Ramos (cell line): ENCODE measurements around the gene ABCG5.

ENCODE experiments used
- in situ Hi-C: fragments of 300-500 bp; cut with MboI; formaldehyde crosslinking; loops from one replicate; pipeline ENCODE4 v1.14.3; 2022; ENCODE audit warnings: low sequenced_read_pairs; ENCODE audit not compliant: unreplicated experiment

ABCG5 gene

DNA sequence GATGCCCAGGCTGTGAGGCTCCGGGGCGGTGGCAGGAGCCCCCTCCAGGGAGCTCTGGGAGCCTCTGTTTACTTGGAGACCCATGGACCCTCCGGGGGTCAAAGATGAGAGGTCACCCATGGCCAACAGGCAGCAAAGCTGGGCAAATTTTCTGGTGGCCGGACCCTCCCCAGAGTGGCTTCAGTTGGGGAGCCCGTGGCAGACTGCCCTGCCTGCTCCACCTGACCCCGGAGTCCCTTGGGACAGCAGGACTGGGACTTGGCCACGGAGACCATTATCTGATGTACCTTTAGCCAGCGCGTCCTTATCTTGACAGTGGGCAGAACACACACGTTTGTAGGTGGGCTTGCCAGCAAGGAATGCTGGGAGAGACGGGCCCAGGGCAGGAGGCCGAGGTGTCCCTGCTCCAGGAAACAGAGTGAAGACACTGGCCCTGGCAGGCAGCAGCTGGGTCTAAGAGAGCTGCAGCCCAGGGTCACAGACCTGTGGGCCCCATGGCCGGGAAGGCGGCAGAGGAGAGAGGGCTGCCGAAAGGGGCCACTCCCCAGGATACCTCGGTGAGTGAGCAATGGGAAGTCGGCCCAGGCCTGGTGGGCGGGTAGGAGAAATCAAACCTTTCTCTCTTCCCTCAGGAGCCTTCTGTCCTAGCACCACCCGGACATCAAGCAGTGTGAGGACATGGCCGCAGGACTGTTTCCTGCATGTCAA, at the start of gene ABCG5, which contains the start of gene ABCG8:
TSS of gene ABCG5 (minus strand) at position 280 of the 708 bp plus-strand sequence. CDS start at position 120, 160 bp downstream.
TSS of gene ABCG8 (plus strand) at position 412 of the 708 bp plus-strand sequence. CDS start at position 495, 83 bp downstream.
- in situ Hi-C loops = no loop called here

DNA sequence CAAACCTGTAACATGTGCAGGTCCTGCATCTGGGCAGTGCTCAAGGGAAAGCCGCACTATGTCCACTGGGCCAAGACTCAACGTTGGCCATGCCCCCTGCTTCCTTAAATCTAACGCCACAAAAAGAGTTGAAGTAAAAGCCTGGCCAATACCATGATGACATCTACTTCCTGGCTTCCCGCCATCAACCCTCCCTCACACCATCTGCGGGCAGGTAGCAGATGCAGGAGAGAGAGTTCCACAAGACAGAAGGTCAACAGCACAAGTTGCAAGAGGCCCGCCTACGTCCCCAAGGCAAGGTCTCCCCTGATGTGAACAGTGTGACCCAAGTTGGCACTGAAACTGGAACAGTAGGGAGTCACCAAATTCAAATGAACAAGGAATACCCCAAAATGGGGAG, 48.5 kb upstream of the ABCG5 start:
- in situ Hi-C loops = loop anchor here (25.0 kb wide), 1 partner anchor 1075 kb away; no protein-coding TSS in a partner anchor

GRCh38 chr2:43885132-43885632, 46.5 kb upstream of the ABCG5 start:
- in situ Hi-C loops = loop anchor here (25.0 kb wide), 1 partner anchor 1077 kb away; no protein-coding TSS in a partner anchor

DNA sequence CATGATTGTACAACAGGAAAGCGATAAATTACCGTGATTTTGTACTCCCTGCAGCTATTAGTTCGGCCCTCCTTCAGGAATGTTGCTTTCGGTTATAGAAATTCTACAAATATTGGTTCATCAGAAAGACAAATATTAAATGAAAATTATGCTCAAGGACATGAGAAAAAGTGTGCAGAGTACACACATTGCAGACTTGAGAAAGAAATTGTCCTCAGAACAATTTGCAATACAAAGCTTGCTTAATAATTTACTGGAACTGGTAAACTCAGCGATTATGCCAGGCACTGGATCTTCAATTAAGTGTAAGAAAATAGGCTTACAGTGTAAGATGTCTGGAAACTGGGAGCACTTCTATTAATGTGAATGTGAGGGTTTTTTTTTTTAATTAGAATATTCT, 46.0 kb upstream of the ABCG5 start:
- in situ Hi-C loops = loop anchor here (25.0 kb wide), 1 partner anchor 1078 kb away; no protein-coding TSS in a partner anchor

DNA sequence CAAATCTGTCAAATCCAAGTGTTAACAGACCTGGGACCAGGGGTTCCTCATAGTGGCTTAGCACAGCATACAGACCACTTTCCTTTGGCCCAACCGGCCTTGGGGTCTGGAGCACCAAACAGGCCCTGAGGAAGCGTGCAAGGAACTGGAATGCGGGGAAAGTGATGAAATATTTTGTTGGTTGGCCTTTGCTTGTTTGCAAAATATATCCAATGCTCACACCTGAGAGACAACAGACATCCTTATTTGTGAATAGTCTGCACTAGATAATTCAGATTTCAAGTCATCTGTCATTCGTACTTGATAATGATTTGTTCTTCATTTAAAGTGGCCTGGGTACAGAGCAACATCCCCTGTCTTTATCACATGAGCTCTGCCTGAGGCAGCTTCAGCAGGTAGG, 43.7 kb upstream of the ABCG5 start:
- in situ Hi-C loops = loop anchor here (25.0 kb wide), 1 partner anchor 1080 kb away; no protein-coding TSS in a partner anchor

- in situ Hi-C loops = loop anchor here (25.0 kb wide), 1 partner anchor 1081 kb away; no protein-coding TSS in a partner anchor
Measured at GRCh38 chr2:43880952-43881351, 42.3 kb upstream of the ABCG5 start.

DNA sequence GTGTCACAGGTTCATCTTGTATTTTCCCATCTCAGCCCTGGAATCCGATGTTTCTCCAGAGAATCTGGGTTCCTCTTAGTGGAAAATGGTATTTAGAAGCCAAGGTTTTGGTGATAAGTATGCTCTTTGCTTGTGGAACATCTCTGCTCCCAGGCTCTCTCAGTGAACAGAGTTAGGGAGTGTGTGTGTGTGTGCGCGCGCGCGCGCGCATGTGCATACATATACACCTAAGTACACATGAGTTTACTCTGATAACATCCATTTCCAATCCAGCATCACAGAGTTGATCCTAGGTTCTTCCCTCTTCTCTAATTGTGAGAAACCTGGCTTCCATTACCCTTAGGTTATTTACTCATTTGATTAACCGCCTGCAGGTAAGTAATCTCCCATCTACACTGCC, 41.8 kb upstream of the ABCG5 start:
- in situ Hi-C loops = loop anchor here (25.0 kb wide), 1 partner anchor 1082 kb away; no protein-coding TSS in a partner anchor

DNA sequence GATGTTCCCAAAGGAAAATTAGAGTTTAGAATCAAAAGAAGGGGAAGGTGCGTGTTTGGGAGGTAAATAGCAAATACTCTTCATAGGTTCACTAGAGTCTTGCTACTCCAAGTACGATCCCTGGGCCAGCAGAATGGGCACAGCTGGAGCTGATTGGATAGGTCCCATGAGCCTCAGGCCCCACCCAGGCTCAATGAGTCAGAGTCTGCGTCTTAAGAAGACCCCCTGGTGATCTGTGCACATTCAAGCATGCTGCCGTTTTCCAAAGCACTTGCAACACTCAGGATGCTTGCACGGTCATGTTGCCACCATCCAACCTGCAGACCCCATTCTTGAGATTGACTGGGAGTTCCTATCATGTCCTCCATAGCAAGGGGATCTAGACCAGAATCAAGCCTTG, 40.6 kb upstream of the ABCG5 start:
- in situ Hi-C loops = loop anchor here (25.0 kb wide), 1 partner anchor 1083 kb away; no protein-coding TSS in a partner anchor

DNA sequence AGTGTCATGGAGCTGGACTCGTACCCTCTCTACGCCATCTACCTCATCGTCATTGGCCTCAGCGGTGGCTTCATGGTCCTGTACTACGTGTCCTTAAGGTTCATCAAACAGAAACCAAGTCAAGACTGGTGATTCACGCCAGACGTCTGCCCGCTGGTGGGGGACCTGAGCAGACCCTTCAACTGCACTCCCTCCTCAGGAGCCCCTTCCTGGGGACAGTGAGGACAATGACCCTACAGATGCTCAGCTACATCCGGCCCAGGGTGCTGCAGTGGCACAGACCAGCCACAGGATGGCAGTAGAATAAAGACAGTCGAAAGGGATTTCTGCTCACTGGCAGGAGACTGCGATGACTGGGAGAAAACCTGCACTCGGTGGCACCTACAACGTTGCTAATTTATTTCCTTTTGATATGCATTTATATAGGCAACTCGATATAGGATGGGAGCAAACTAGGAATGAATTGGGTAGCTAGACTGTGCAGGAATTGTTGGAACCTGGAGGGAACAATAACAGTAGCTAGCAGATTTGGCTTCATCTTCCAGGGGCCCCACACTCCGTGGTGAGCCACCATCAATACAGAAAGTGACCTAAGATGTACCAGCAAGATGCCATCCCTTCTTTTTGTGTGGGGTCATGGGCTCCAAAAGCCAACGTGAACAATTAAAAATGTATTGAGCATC, 39.3 kb upstream of the ABCG5 start:
- in situ Hi-C loops = loop anchor here (25.0 kb wide), 1 partner anchor 1084 kb away; no protein-coding TSS in a partner anchor

GRCh38 chr2:43874776-43875451, 36.3 kb upstream of the ABCG5 start:
- in situ Hi-C loops = loop anchor here (25.0 kb wide), 1 partner anchor 1087 kb away; no protein-coding TSS in a partner anchor

- in situ Hi-C loops = no loop called here
Measured at GRCh38 chr2:43872151-43872550, 33.5 kb upstream of the ABCG5 start.

GRCh38 chr2:43855292-43855691, 16.7 kb upstream of the ABCG5 start:
- in situ Hi-C loops = no loop called here

- in situ Hi-C loops = no loop called here
Measured at GRCh38 chr2:43854671-43855070, 16.0 kb upstream of the ABCG5 start.

GRCh38 chr2:43853141-43854081, 14.8 kb upstream of the ABCG5 start:
- in situ Hi-C loops = no loop called here

DNA sequence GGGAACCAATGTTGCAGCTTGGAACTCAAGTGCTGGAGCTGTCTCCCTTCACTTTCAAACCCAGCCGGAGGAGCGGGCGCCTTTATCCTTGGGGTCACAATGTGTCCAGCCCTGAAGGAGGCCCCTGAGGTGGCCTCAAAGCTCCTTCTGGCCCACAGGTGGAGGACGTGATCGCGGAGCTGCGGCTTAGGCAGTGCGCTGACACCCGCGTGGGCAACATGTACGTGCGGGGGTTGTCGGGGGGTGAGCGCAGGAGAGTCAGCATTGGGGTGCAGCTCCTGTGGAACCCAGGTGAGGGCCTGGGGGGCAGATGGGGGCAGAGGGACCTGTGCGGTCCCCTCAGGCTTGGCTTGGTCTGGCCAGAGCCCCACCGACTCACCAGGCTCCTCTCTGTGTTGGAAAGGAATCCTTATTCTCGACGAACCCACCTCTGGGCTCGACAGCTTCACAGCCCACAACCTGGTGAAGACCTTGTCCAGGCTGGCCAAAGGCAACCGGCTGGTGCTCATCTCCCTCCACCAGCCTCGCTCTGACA, 13.6 kb upstream of the ABCG5 start:
- in situ Hi-C loops = no loop called here

GRCh38 chr2:43851011-43851980, 12.7 kb upstream of the ABCG5 start:
- in situ Hi-C loops = no loop called here

DNA sequence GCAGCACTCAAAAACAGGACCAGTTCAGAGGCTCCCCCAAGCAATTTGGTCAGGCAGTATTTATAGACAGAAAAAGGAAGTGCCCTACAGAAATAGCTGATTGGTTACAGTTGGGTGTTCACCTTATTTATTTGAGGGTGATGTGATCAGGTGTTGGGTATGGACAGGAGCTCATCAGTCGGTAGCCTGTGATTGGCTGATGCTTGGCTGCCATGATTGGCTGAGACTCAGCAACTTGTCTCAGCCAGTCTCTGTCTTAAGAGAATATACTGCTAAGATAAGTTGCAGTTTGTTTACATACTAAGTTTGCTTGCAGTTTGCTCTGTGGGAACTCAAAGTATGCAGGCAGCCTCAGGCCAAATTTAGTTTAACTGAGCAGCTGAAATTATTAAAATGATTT, 9.6 kb upstream of the ABCG5 start:
- in situ Hi-C loops = no loop called here
